Measurements from ENCODE around the gene DNMBP.

DNA sequence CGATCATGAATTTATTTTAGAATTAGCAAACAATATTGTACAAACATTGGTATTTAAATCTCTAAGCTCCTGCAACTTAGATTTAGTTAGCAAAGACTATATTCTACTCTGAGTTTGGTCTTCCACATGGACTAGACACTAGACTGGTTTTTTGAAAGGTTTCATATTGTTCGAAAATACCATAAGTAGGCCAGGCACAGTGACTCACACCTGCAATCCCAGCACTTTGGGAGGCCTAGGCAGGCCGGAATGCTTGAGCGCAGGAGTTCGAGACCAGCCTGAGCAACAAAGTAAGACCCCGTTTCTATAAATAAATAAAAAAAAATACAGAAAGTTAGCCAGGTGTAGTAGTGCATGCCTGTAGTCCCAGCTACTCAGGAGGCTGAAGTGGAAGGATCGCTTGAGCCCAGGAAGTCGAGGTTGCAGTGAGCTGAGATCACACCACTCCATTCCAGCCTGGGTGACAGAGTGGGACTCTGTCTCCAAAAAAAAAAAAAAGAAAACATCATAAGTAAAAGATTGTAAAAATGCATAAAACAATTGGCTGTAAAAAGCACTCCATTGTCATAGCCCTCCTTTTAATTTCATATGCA lies 154.2 kb downstream of the DNMBP start:
- TF ChIP-seq, protein P1, sequence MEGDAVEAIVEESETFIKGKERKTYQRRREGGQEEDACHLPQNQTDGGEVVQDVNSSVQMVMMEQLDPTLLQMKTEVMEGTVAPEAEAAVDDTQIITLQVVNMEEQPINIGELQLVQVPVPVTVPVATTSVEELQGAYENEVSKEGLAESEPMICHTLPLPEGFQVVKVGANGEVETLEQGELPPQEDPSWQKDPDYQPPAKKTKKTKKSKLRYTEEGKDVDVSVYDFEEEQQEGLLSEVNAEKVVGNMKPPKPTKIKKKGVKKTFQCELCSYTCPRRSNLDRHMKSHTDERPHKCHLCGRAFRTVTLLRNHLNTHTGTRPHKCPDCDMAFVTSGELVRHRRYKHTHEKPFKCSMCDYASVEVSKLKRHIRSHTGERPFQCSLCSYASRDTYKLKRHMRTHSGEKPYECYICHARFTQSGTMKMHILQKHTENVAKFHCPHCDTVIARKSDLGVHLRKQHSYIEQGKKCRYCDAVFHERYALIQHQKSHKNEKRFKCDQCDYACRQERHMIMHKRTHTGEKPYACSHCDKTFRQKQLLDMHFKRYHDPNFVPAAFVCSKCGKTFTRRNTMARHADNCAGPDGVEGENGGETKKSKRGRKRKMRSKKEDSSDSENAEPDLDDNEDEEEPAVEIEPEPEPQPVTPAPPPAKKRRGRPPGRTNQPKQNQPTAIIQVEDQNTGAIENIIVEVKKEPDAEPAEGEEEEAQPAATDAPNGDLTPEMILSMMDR (conservative IDR thresholded peaks at IDR 0.05; ENCODE audit: low read depth in 2 of 2): no peak
- no peak for TF ChIP-seq EZH2phosphoT487 (IDR thresholded peaks at IDR 0.05; ENCODE audit: unreplicated experiment)
- no peak for TF ChIP-seq POLR2AphosphoS5 (IDR thresholded peaks at IDR 0.05; ENCODE audit: low read depth)
- no peak for TF ChIP-seq REST (IDR thresholded peaks at IDR 0.05; ENCODE audit: unreplicated experiment)

Data from GM23338 (cell line).